Thyroid gland (tissue), 4 donors: Measurements from ENCODE around the gene DSCAM.

ENCODE experiments used
- POLR2A ChIP-seq, 2 donors: fragments of 450-650 bp; IDR thresholded peaks; one replicate each; pipeline ENCODE4 v1.6.1; 2017; ENCODE audit warnings: antibody characterized with exemption in 2 of 2, mild to moderate bottlenecking in 2 of 2, moderate library complexity in 1 of 2
- TF ChIP-seq, protein P1 (sequence below), 6 experiments: fragments of 200-600 bp in 3 of 6; fragments of 450-650 bp in 3 of 6; sonication (generic) in 3 of 6; IDR thresholded peaks; one replicate each; pipeline ENCODE4 v1.5.1; 2016 to 2019; ENCODE audit warnings: antibody characterized with exemption in 6 of 6, mild to moderate bottlenecking in 2 of 6, inconsistent platforms in 1 of 6, moderate library complexity in 1 of 6

DNA sequence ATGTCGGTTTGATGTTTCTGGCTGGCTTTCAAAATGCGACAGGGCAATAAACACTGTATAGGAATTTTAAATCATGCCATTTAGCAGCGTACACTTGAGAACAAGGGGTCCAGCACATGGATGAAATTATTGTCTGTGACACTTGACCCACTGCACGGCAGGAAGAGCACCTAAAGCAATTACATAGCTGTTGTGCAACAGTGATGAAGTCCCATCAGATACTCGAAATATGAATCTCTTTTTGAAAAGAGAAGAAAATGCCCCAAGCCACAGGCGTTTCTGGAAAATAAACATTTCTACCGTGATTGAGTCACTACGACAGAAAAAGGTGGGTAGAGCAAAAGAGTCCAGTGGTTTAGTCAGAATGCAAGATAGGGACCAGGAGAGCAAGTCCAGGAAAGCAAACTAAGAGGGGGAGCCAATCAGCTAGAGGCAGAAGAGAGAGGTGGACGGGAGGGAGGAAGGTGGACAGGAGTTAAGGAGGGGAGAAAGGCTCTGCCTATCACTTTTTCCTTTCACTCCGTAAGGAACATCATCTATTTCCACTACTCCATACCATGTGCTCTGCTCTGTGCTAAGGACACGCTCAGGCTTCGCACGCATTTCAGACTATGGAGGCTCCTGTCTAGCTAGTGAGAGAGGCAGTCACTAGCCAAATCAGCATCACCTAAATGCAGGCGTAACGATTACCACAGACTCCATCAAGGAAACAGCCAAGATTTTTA is 6.4 kb downstream of the DSCAM start:
- no peak for TF ChIP-seq POLR2A (IDR thresholded peaks at IDR 0.05)
- TF ChIP-seq, protein P1, sequence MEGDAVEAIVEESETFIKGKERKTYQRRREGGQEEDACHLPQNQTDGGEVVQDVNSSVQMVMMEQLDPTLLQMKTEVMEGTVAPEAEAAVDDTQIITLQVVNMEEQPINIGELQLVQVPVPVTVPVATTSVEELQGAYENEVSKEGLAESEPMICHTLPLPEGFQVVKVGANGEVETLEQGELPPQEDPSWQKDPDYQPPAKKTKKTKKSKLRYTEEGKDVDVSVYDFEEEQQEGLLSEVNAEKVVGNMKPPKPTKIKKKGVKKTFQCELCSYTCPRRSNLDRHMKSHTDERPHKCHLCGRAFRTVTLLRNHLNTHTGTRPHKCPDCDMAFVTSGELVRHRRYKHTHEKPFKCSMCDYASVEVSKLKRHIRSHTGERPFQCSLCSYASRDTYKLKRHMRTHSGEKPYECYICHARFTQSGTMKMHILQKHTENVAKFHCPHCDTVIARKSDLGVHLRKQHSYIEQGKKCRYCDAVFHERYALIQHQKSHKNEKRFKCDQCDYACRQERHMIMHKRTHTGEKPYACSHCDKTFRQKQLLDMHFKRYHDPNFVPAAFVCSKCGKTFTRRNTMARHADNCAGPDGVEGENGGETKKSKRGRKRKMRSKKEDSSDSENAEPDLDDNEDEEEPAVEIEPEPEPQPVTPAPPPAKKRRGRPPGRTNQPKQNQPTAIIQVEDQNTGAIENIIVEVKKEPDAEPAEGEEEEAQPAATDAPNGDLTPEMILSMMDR (IDR thresholded peaks at IDR 0.05): no peak
